Caco-2 (cell line): ENCODE results near the gene ASTN1. TPM values are rescaled to one million over a fixed set of nuclear protein-coding genes. Genes with fewer than 3 reads are reported as not detected.

Experiments
- BruUV-seq: library from RNA; stranded (reverse); fragments of 400-500 nt; replicated peaks from 2 replicates; lab custom pipeline; 2021; lab: Mats Ljungman, UMichigan
- CTCF ChIA-PET: fragments of 300-600 bp; sonication (Branson Sonifier 250); formaldehyde crosslinking; loops from one replicate; lab custom pipeline; 2022; ENCODE audit warnings: antibody characterized with exemption; lab: Charles Lee
- POLR2A ChIA-PET: fragments of 300-600 bp; sonication (Branson Sonifier 250); formaldehyde crosslinking; loops from one replicate; lab custom pipeline; 2022; ENCODE audit warnings: antibody characterized with exemption; lab: Charles Lee
- DNase-seq, 2 experiments: peaks; one replicate each; pipeline versions ENCODE4 v3.0.0 to v3.0.0-alpha.2; 2020 to 2022
- H3K27me3 ChIP-seq: replicated peaks from 2 replicates; pipeline ENCODE4 v1.6.0; 2011; ENCODE audit warnings: low read length; ENCODE audit not compliant: control insufficient read depth, insufficient read depth
- H3K36me3 ChIP-seq: 2 replicates; pipeline ENCODE4 v1.5.1; 2011; ENCODE audit warnings: low read length; ENCODE audit not compliant: control insufficient read depth, insufficient read depth
- H3K4me1 ChIP-seq: fragments of 250-450 bp; sonication (Bioruptor Pico); 2 replicates; pipeline ENCODE4 v1.5.1; 2020; ENCODE audit warnings: mild to moderate bottlenecking
- H3K4me3 ChIP-seq: 2 replicates; pipeline ENCODE4 v1.5.1; 2011; ENCODE audit warnings: low read depth, mild to moderate bottlenecking, control low read depth, low read length
- H3K9me3 ChIP-seq: fragments of 250-450 bp; sonication (Bioruptor Pico); 2 replicates; pipeline ENCODE4 v1.5.1; 2020; ENCODE audit warnings: mild to moderate bottlenecking, moderate library complexity
- H3K27ac Mint-ChIP-seq: one replicate; pipeline ENCODE4 v1.8.0; 2022; ENCODE audit warnings: mixed read lengths; ENCODE audit not compliant: unreplicated experiment
- H3K27me3 Mint-ChIP-seq: one replicate; pipeline ENCODE4 v1.8.0; 2022; ENCODE audit warnings: mixed read lengths; ENCODE audit not compliant: insufficient read depth, unreplicated experiment
- H3K36me3 Mint-ChIP-seq: one replicate; pipeline ENCODE4 v1.8.0; 2022; ENCODE audit warnings: mild to moderate bottlenecking, mixed read lengths; ENCODE audit not compliant: insufficient read depth, unreplicated experiment
- H3K4me1 Mint-ChIP-seq: one replicate; pipeline ENCODE4 v1.8.0; 2022; ENCODE audit warnings: low read depth, mixed read lengths; ENCODE audit not compliant: unreplicated experiment
- H3K4me3 Mint-ChIP-seq: one replicate; pipeline ENCODE4 v1.8.0; 2022; ENCODE audit warnings: mild to moderate bottlenecking, moderate library complexity, mixed read lengths; ENCODE audit not compliant: unreplicated experiment
- H3K9me3 Mint-ChIP-seq: one replicate; pipeline ENCODE4 v1.8.0; 2022; ENCODE audit warnings: mixed read lengths; ENCODE audit not compliant: unreplicated experiment
- CTCF ChIP-seq, 2 experiments: fragments of 200-600 bp in 1 of 2; IDR thresholded peaks; 1 replicate in 1 of 2; 2 replicates in 1 of 2; pipeline versions ENCODE4 v1.5.1 to v1.8.0; 2011 to 2022; ENCODE audit warnings: antibody characterized with exemption in 1 of 2, control low read depth in 1 of 2, inconsistent platforms in 1 of 2, low read depth in 1 of 2, low read length in 1 of 2, mild to moderate bottlenecking in 1 of 2, moderate library complexity in 1 of 2; ENCODE audit not compliant: insufficient read depth in 1 of 2, severe bottlenecking in 1 of 2, unreplicated experiment in 1 of 2
- intact Hi-C: fragments of 100-400 bp; cut with micrococcal nuclease; formaldehyde crosslinking; loops from one replicate; pipeline ENCODE4 v1.10.0; 2022; ENCODE audit not compliant: unreplicated experiment
- total RNA-seq: library from RNA; stranded (reverse); gene quantifications from 2 replicates; pipeline ENCODE4 v1.2.3, GENCODE V29; 2022

ASTN1 gene
- total RNA-seq, 1 experiment from 2014 or later, result not detected

GRCh38 chr1:176894450-176894849 is 270.1 kb downstream of the ASTN1 start:
- DNase-seq, result no peak
- H3K36me3 ChIP-seq, result no peaks in the 10 kb centered on the region
- TF ChIP-seq CTCF (IDR thresholded peaks at IDR 0.05; ENCODE audit: insufficient read depth in 1 of 2, low read depth in 1 of 2, low read length in 1 of 2, severe bottlenecking in 1 of 2, unreplicated experiment in 1 of 2), result no peak
- Mint-ChIP-seq H3K36me3 (no peaks in the 10 kb centered on the region), H3K4me1 (peaks cover 7% of the 10 kb centered on the region), H3K9me3 (no peaks in the 10 kb centered on the region), H3K27me3 (peaks cover 20% of the 10 kb centered on the region), H3K4me3 (no peak overlapping the region), H3K27ac (no peak overlapping the region)
- no peaks in the 10 kb centered on the region; the same call in none of the 2 replicates for H3K27me3 ChIP-seq
- CTCF ChIA-PET, result no interaction called here
- H3K9me3 ChIP-seq, result no peaks in the 10 kb centered on the region
- H3K4me1 ChIP-seq, result no peaks in the 10 kb centered on the region
- BruUV-seq, result no TSS peak
- H3K4me3 ChIP-seq, result no peak overlapping the region
- intact Hi-C loops, result loop anchor here (10.0 kb wide), 1 partner anchor 1020 kb away; no protein-coding TSS in a partner anchor
- POLR2A ChIA-PET, result no interaction called here

- Histone ChIP-seq H3K4me1 (no peaks in the 10 kb centered on the region), H3K9me3 (no peaks in the 10 kb centered on the region), H3K36me3 (no peaks in the 10 kb centered on the region), H3K27me3 (no peaks in the 10 kb centered on the region; the same call in 1 of the 2 replicates), H3K4me3 (no peak overlapping the region)
- POLR2A ChIA-PET, result no interaction called here
- Mint-ChIP-seq H3K36me3 (no peaks in the 10 kb centered on the region), H3K4me3 (no peak overlapping the region), H3K4me1 (peaks cover 7% of the 10 kb centered on the region), H3K27ac (no peak overlapping the region), H3K9me3 (no peaks in the 10 kb centered on the region), H3K27me3 (peaks cover 20% of the 10 kb centered on the region)
- intact Hi-C loops, result loop anchor here (10.0 kb wide), 1 partner anchor 1021 kb away; no protein-coding TSS in a partner anchor
- DNase-seq, result no peak
- CTCF ChIA-PET, result no interaction called here
- BruUV-seq, result no TSS peak
- no peak for TF ChIP-seq CTCF (IDR thresholded peaks at IDR 0.05; ENCODE audit: insufficient read depth in 1 of 2, low read depth in 1 of 2, low read length in 1 of 2, severe bottlenecking in 1 of 2, unreplicated experiment in 1 of 2)
These were observed 270.7 kb downstream of the ASTN1 start for GRCh38 chr1:176893625-176894352.

- Mint-ChIP-seq H3K4me1 (no peaks in the 10 kb centered on the region), H3K4me3 (no peak overlapping the region), H3K27ac (no peak overlapping the region), H3K27me3 (peaks cover 25% of the 10 kb centered on the region), H3K9me3 (no peaks in the 10 kb centered on the region), H3K36me3 (no peaks in the 10 kb centered on the region)
- DNase-seq, result no peak
- H3K4me3 ChIP-seq, result no peak overlapping the region
- H3K27me3 ChIP-seq, result no peaks in the 10 kb centered on the region
- ChIA-PET POLR2A (no interaction called here), CTCF (no interaction called here)
- no peaks in the 10 kb centered on the region for H3K9me3 ChIP-seq
- BruUV-seq, result no TSS peak
- no peak for TF ChIP-seq CTCF (IDR thresholded peaks at IDR 0.05; ENCODE audit: insufficient read depth in 1 of 2, low read depth in 1 of 2, low read length in 1 of 2, severe bottlenecking in 1 of 2, unreplicated experiment in 1 of 2)
- intact Hi-C loops, result no loop called here
- H3K4me1 ChIP-seq, result no peaks in the 10 kb centered on the region
- no peaks in the 10 kb centered on the region for H3K36me3 ChIP-seq
These were observed 276.0 kb downstream of the ASTN1 start for GRCh38 chr1:176888471-176889032.
